Ovary (tissue), 3 donors: ENCODE data around the gene SEMA6A.

Source experiments
- POLR2A ChIP-seq: fragments of 450-650 bp; IDR thresholded peaks from one replicate; pipeline ENCODE4 v1.6.1; 2017; ENCODE audit warnings: antibody characterized with exemption, mild to moderate bottlenecking, moderate library complexity
- TF ChIP-seq, protein P1 (sequence below), 3 donors: fragments of 450-650 bp in 2 of 3; fragments of 200-600 bp in 1 of 3; IDR thresholded peaks; one replicate each; pipeline versions ENCODE4 v1.5.1 to v1.8.0; 2016 to 2022; ENCODE audit warnings: antibody characterized with exemption in 3 of 3, mild to moderate bottlenecking in 1 of 3
- donor health status: DM: no; HTN: no; CAD: no.

DNA sequence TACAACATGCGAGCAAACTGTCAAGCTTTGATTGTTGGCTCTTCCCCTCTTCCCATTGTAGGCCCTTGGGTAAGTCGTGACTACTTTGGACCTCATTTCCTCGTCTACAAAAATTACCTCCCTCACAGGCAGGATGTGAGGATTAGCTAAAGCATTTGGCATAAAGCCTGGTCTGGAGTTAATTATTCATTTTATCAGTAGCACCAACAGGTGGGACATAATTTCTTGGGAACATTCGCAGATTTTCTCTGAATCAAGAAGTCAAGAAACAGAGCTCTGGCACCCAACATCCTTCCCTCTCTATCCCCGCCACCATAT lies 39.9 kb upstream of the SEMA6A start:
- TF ChIP-seq, protein P1, sequence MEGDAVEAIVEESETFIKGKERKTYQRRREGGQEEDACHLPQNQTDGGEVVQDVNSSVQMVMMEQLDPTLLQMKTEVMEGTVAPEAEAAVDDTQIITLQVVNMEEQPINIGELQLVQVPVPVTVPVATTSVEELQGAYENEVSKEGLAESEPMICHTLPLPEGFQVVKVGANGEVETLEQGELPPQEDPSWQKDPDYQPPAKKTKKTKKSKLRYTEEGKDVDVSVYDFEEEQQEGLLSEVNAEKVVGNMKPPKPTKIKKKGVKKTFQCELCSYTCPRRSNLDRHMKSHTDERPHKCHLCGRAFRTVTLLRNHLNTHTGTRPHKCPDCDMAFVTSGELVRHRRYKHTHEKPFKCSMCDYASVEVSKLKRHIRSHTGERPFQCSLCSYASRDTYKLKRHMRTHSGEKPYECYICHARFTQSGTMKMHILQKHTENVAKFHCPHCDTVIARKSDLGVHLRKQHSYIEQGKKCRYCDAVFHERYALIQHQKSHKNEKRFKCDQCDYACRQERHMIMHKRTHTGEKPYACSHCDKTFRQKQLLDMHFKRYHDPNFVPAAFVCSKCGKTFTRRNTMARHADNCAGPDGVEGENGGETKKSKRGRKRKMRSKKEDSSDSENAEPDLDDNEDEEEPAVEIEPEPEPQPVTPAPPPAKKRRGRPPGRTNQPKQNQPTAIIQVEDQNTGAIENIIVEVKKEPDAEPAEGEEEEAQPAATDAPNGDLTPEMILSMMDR (IDR thresholded peaks at IDR 0.05) = no peak
- no peak for TF ChIP-seq POLR2A
